GM21786 (cell line): ENCODE measurements around the gene ADCY10.
"Not testable (repeated sequence)": the region's sequence is repeated elsewhere in the genome, so short reads cannot be mapped to it uniquely, and the experiment has no call there.

Experiments used
- ATAC-seq: cut with Tn5 transposase; IDR thresholded peaks from one replicate; pipeline ENCODE4 v1.9.1; 2021; ENCODE audit not compliant: unreplicated experiment

ADCY10 gene

DNA sequence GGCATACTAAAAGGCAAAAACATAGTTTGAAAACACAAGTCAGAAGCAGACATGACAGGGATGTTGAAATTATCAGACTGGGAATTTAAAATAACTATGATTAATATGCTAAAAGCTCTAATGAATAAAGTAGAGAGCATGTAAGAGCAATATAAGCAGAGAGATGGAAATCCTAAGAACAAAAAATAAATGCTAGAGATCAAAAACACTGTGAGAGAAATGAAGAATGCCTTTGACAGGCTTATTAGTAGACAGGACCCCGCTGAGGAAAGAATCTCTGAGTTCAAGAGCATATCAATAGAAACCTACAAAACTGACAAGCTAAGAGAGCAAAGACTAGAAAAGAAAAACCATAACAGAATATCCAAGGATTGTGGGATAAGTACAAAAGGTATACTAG lies 98.3 kb downstream of the ADCY10 start:
- no peak for ATAC-seq

DNA sequence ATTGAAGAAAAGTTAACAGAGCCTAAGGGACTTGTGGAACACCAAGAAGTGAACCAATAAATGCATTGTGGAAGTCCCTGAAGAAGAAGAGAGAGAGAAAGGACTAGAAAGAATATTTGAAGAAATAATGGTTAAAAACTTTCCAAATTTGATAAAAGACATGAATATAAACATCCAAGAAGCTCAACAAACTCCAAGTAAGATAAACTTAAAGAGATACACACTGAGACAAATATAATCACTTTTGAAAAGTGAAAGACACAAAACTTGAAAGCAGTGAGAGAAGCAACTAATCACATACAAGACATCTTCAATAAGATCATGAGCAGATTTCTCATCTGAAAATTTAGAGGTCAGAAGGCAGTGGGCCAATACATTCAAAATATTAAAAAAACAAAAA lies 101.0 kb downstream of the ADCY10 start:
- no peak for ATAC-seq

DNA sequence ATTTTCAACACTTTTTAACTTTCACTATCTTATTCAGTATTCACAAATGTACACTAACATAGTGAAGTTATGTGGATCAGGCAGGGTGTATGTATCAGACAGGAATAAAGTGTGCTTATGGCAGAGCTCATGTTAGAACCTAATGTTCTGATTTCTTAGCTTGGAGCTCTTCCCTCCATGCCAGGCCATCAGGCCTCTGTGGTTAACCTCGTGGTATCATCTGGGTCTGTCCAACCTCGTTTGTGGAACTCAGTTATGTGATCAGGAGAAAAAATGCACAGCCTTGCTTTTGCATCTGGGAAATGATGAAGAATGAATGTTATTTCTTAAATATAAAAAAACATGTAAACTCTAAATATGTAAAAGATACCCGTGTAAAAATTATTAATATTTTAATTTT lies 105.2 kb downstream of the ADCY10 start:
- ATAC-seq = no peak

DNA sequence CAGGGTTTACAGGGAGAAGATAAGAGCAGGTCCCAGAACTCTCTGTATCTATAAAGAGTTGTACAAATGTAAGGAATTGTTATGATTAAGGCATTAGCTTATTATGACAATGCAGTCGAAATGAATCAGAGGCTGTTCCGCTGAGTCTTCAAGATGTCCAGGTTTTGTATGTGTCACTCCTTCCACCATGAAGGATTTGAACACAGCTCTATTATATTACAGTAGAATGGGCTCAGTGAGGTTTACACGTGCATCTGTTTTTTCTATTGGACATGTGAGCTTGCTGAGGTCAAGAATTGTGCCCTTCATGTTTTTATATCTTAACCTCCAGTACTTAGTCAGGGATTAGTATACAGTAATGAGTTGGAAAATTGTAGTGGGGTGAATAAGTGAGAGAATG lies 105.8 kb downstream of the ADCY10 start:
- ATAC-seq = no peak

DNA sequence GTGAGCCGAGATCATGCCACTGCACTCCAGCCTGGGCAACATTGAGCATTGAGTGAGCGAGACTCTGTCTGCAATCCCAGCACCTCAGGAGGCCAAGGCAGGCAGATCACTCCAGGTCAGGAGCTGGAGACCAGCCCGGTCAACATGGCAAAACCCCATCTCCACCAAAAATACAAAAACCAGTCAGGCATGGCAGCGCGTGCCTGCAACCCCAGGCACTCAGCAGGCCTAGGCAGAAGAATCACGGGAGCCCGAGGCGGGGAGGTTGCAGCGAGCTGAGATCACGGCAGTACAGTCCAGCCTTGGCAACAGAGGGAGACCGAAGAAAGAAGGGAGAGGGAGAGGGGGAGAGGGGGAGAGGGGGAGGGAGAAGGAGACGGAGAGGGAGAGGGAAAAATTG lies 107.3 kb downstream of the ADCY10 start:
- not testable (repeated sequence) for ATAC-seq

DNA sequence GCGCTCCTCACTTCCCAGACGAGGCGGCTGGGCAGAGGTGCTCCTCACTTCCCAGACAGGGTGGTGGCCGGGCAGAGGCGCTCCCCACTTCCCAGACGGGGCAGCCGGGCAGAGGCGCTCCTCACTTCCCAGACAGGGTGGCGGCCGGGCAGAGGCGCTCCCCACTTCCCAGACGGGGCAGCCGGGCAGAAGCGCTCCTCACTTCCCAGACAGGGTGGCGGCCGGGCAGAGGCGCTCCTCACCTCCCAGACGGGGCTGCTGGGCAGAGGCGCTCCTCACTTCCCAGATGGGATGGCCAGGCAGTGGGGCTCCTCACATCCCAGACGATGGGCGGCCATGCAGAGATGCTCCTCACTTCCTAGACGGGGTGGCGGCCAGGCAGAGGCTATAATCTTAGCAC lies 107.7 kb downstream of the ADCY10 start:
- ATAC-seq = not testable (repeated sequence)

DNA sequence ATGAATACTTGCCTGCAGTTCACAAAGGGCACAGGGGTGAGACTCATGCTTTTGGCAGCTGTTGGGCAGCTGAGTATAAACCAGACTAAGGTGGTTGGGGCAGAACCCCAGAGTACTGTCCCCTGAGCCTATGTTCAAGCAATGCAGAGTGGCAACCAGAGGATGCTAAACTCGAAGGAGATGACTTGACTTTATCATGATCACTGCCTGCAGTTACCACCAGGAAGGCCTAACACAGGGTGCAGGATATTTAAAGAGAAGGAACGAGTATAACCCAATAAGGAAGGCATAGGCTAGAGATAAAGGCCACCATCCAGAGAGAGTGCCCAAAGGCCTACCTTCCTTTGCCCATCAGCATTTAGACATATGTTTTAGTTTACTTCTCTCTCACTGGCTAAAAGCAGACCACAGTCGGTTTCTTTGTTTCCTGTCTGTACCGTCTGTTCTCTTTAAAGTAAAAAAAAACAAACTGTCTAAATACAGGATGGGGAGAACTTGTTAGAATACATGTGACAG lies 108.8 kb downstream of the ADCY10 start:
- ATAC-seq = peak; percentile 63

DNA sequence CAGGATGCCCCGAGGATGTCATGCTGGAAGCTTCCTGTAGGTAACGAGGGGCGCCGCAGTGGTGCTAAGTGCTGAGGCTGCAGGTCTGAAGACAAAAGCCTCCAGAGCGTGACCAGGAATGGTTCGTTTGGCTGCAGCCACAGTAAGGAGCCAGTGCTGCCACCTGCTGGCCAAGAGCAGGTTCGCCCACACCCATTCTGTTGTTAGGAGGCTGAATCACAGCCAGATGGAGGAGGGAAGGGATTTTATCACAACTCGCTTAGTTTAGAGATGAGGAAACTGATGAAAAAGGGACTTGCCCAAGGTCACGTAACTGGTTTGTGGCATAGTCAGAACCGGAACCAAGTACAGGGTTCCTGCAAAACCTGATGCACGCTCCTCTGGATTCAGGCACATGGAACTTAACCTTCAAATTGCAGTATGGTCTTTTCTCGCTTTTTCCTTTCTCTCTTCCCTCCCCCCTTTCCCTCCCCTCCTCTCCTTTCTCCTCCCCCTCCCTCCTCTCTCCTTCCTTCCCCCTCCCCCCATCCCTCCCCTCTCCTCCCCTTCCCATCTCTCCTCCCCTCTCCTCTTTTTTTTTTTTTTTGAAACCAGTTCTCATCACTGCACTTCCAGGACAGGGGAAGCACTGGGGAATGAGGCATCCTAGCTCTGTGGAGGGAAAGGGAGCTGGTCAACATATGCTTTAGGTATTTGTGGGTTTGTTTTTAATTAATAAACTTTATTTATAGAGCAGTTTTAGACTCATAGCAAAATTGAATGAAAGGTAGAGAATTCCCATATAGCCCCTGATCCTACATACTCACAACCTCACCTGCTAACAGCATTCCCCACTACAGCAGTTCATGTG lies 110.4 kb downstream of the ADCY10 start:
- peak; percentile 89 for ATAC-seq

DNA sequence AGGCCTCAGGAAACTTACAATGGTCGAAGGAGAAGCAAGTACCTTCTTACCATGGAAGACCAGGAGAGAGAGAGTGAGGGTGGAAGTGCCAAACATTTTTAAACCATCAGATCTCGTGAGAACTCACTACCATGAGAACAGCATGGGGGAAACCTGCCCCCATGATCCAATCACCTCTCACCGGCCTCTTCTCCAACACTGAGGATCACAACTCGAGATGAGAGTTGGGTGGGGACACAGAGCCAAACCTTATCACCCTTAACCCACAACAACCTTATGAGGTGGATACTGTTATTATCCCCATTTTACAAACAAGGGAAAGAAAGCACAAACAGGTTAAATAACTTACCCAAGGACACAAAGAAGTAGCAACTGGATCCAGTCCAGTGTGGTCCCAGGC lies 111.7 kb downstream of the ADCY10 start:
- ATAC-seq = no peak

DNA sequence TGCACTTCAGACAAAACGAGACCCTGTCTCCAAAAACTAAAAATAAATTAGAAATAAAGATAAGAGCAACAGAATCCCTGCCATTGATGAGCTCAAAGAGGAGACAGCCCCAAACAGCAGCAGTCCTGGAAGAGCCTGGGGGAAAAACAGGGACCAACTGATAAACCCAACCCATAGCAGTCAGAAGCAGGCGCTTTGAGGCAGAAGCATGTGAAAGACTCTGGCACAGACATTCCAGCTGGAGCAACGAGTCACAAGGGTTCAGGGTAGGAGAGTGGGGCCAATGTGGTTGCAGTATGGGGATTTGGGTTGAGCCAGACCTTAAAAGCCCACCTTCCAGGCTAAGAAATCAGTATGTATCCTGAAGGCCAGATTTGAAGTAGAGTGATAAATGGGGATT lies 113.7 kb downstream of the ADCY10 start:
- no peak for ATAC-seq

DNA sequence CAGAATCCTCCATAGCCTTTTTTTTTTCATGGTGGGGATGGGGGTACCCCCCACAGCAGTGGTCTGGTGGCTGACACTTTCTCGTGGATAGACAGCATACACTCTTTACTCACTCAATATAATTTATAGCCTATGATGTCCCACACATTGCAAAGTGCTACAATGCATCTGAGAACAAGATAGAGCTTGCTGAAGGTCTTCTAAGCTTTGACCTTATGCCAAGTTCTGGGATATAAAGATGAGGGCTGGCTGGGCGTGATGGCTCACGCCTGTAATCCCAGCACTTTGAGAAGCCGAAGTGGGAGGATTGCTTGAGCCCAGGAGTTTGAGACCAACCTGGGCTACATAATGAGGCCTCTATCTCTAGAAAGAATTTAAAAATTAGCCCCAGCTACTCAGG lies 114.2 kb downstream of the ADCY10 start:
- no peak for ATAC-seq

DNA sequence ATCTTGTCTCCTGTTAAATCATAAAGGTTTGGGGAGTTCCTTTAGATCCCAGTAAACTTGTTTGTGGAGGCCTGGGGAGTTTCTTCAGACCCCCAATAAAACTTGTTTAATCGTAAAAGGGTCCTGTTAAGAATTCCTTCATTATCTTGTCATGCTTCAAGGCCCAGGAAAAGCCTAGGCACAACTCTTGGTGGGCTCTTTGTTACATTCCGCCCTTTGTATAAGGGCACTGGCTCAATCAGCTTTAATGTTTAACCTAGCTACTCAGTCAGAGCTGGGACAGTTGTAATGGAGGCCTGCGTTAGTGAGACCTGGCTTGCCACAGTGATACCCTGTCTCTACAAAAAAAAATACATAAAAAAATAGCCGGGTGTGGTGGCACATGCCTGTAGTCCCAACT lies 115.0 kb downstream of the ADCY10 start:
- no peak for ATAC-seq

DNA sequence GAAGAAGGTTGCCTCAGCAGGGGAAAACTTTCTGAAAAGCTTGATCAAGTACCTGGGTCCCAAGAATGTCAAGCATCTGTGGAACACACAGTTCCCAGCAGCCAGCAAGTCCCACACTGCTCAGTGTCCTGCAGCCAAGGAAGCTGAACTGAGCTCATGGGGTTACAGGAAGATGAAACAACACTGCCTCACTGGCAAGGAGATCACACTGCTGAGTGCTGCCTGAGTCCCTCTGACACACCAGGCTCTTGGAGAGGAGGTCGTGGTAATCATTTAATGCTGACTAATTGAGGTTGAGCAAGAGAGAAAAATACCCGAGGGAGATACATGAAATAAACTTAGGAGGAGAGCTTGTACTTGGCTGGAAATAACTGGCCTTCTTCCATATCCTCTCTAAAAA lies 116.9 kb downstream of the ADCY10 start:
- ATAC-seq = no peak

DNA sequence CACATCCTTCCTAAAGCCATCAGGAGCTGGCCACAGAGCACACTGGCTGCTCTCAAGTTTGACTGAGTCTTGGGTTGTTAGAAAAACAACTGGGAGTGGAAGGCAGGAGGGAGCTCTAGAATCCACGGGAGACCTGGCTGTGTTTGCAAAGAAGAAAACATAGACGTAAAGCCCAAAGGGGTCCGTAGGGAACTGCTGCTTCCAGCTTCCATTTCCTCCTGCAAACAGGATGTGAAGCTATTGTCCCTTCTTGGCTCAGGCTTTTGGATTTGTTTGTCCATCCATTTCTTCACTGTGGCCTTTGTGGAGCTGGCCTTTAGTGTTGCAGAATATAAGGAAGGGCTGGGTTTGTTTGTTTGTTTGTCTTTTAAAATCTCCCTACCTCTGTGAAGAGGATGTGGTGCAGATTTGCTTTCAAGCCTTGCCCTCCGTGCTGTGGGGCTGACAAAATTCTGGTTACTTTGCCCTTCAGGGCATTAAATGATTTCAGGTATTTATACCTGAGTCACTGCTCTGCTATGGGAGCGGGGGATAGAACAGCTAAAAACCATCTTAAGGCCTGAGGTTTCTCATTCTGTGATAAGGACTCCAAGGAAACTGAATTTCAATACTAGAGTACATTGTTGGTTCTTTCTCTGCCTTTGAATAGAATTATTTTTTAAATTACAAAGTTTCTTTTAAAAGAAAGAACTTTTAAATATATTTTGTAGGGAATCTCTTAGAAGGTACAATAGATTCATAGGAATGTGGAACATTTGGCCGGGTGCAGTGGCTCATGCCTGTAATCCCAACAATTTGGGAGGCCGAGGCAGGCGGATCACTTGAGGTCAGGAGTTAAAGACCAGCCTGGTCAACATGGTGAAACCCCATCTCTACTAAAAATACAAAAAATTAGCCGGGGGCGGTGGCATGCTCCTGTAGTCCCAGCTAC lies 117.9 kb downstream of the ADCY10 start:
- ATAC-seq = no peak

DNA sequence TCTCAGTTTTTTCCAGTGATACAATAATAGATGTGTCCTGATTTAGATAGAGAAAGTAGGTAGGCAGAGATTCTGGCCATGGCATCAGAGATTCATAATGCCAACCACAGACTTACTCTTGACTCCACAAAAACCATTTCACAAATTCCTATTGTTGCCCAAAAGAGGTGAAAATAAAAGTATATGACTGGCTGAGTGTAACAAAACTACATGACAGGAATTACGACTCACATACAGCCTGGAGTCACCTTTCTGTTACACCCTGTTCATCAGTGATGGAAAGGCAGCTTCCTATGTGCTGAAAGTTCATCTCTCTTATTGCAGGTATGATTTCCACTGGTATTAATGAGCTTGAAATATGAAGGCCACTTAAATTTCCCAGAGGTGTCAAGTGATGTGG lies 119.9 kb downstream of the ADCY10 start:
- ATAC-seq = no peak

DNA sequence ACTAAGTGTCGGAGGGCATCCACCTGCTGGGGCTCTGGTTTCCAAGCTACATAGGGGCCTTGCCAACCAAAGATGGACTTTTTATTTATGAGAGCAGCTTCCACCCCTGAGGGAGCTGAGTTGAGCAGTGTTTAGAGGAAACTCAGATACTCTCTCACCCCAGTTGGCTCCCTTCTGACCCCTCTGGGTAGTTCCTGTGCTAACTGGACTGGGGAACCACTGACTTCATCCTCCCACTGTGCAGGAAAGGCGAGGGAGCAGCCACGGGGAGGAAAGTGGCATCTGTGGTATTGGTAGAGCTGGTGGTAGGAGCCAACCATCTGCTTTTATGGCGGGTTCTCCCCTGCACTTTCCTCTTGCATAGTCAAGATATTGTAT lies 121.8 kb downstream of the ADCY10 start:
- ATAC-seq = no peak

DNA sequence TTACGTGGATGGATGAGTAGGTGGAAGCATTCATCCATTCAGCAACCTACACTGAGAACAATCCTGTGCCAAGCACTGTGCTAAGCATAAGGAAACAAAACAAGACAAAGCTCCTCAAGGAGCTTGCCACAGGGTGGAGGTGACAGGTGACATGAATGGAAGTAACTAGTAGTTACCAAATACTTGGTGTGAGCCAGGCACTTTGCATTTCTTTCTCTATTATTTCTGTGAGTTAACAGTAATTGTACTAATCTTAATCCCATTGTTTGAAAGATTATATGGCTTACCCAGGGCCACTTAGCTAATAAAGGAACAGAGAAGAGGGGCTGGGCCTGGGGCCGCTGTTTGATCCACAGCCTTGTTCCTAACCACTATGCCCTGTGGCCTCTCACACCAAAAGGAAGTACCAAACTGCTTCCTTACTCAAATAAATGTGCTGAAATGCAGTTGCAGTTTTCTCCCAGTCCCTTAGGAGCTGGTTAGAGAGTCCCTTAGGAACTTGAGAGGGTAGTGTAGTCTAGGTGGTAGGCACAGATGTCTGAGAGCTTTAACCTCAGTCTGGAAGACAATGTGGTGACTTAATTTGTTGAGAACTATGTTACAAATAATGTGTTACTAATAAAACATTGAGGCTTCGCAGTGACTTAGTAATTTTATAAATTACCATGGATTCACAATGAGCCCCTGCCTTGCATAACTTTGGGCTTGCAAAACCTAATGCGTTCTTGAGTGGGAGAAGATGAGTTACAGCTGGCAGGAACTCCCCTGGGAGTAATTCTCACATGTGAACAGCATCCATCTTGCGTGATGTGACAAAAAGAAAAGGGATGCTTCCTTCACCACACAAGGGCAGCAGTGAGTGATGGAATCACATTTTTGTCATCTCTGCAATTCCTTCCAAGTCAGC lies 122.4 kb downstream of the ADCY10 start:
- no peak for ATAC-seq

DNA sequence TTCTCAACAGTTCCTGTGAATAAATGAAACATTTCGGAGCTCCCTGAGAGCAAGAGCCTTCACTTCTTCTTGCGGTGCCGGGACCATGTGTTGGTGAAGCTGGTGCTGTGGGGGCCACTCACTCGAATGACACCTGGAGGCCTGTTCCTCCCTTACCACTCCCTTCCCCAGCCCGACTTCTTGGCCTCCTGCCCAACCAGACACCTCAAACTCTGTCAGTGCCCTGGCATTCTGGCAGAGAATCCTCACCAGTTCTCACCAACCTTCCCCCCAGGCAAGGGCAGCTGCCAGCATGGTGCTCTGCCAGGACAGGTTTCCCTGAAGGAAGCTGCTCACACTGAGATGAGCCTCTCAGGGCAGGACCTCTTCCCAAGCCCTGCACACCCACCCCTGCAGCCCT lies 123.8 kb downstream of the ADCY10 start:
- ATAC-seq = no peak

DNA sequence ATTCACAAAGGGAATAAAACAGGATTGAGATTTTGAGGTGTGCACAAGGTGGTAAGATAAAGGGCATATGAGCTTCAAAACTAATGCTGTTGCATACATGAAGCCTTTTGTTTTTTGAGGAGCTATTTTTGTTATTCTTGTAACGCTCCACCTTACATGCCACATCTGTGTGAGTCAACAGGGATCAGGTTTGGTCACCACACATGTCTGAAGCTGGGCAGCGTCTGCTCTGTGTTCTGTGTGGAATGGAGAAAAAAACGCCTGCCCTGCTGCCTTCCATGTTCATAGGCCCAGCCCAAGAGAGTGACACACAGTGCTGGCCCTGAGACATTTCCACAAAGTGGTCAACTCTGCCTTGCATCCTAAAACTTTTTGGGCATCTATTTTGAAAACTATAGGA lies 124.4 kb downstream of the ADCY10 start:
- ATAC-seq = no peak

DNA sequence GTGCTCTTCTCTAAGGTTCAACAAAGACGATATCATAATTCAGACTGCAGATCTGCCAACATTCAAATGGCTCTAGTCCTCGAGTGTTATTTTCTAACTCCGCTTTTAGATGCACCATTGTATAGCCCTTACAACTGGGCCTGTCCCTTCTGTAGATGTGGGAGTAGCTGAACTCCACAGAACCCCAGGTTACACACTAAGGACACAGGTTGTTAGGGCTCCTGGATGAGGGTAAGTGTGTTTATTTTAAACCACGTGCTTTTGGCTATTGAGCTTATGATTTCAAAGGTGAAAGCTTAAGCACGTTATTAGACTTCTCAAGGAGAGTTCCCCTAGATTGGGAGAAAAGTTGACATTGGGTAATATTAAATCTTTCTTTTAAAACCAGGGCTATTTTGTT lies 127.4 kb downstream of the ADCY10 start:
- ATAC-seq = no peak
